ENCODE data around the gene CHL1. TPM values are rescaled to one million over a fixed set of nuclear protein-coding genes. Genes with fewer than 3 reads are reported as not detected.
A peak's percentile ranks its signal among the peaks of the same experiment; 100 is the strongest.

Gene CHL1
- total and polyA plus RNA-seq, 8 donors: 0.23 to 3.4 (median 2.0) TPM

- Histone ChIP-seq H3K27ac (no peak overlapping the region), H3K4me1 (no peaks in the 10 kb centered on the region), H3K4me3 (no peak overlapping the region), H3K27me3 (no peaks in the 10 kb centered on the region), H3K9me3 (no peaks in the 10 kb centered on the region), H3K36me3 (no peaks in the 10 kb centered on the region)
- TF ChIP-seq CTCF (IDR thresholded peaks at IDR 0.05): no peak
- WGBS, 2 donors: 37 to 44% methylated on average over 30 to 35 of the region's 35 CpGs
- intact Hi-C loops (cut with DNase I): no loop called here
- no peak for FAIRE-seq
- peak in 3 of 6 donors; percentile 13 to 45 (median 39) for DNase-seq
- ATAC-seq: no peak
Measured at GRCh38 chr3:308597-309321, 112.2 kb downstream of the CHL1 start.

GRCh38 chr3:312160-312733, 115.7 kb downstream of the CHL1 start:
- TF ChIP-seq CTCF (IDR thresholded peaks at IDR 0.05): no peak
- DNase-seq (no peak), FAIRE-seq (no peak), ATAC-seq (no peak)
- Histone ChIP-seq H3K27me3 (no peaks in the 10 kb centered on the region), H3K4me1 (no peaks in the 10 kb centered on the region), H3K27ac (no peak overlapping the region), H3K4me3 (no peak overlapping the region), H3K9me3 (no peaks in the 10 kb centered on the region), H3K36me3 (no peaks in the 10 kb centered on the region)
- intact Hi-C loops (cut with DNase I): no loop called here
- WGBS, 2 donors: 11 to 22% methylated on average over 3 of the region's 3 CpGs

- ATAC-seq (no peak), DNase-seq (no peak), FAIRE-seq (no peak)
- no peak for TF ChIP-seq CTCF (IDR thresholded peaks at IDR 0.05)
- H3K27ac ChIP-seq: no peak overlapping the region
- H3K27me3 ChIP-seq: no peaks in the 10 kb centered on the region
- H3K4me3 ChIP-seq: no peak overlapping the region
- no peaks in the 10 kb centered on the region for H3K36me3 ChIP-seq
- WGBS, 2 donors: 54% methylated on average over 2 of the region's 2 CpGs
- no peaks in the 10 kb centered on the region for H3K9me3 ChIP-seq
- H3K4me1 ChIP-seq: no peaks in the 10 kb centered on the region
- intact Hi-C loops (cut with DNase I): no loop called here
Measured at GRCh38 chr3:312911-313310, 116.3 kb downstream of the CHL1 start.

GRCh38 chr3:317012-317411, 120.4 kb downstream of the CHL1 start:
- no peaks in the 10 kb centered on the region for H3K27me3 ChIP-seq
- intact Hi-C loops (cut with DNase I): no loop called here
- WGBS, 2 donors: 60 to 67% methylated on average over 3 of the region's 3 CpGs
- DNase-seq (no peak), FAIRE-seq (no peak), ATAC-seq (no peak)
- no peaks in the 10 kb centered on the region for H3K36me3 ChIP-seq
- H3K27ac ChIP-seq: no peak overlapping the region
- no peaks in the 10 kb centered on the region for H3K9me3 ChIP-seq
- no peak overlapping the region for H3K4me3 ChIP-seq
- no peak for TF ChIP-seq CTCF (IDR thresholded peaks at IDR 0.05)
- H3K4me1 ChIP-seq: no peaks in the 10 kb centered on the region

- no peak overlapping the region for H3K27ac ChIP-seq
- no peak overlapping the region for H3K4me3 ChIP-seq
- whole genome bisulfite sequencing, 2 donors: 49% methylated on average over 2 of the region's 2 CpGs
- FAIRE-seq (no peak), ATAC-seq (no peak), DNase-seq (no peak)
- no peaks in the 10 kb centered on the region for H3K36me3 ChIP-seq
- intact Hi-C loops (cut with DNase I): no loop called here
- H3K27me3 ChIP-seq: no peaks in the 10 kb centered on the region
- no peak for TF ChIP-seq CTCF (IDR thresholded peaks at IDR 0.05)
- no peaks in the 10 kb centered on the region for H3K9me3 ChIP-seq
- no peaks in the 10 kb centered on the region for H3K4me1 ChIP-seq
Measured at GRCh38 chr3:318903-319302, 122.3 kb downstream of the CHL1 start.
